ENCODE measurements around the gene GNAQ. TPM values are rescaled to one million over a fixed set of nuclear protein-coding genes. Genes with fewer than 3 reads are reported as not detected.

The GNAQ gene
- polyA plus RNA-seq, 2 of the 4 experiments (the other 2 are of a cell fraction) = 17.9 to 60.0 TPM

- no peak for FAIRE-seq
- Histone ChIP-seq H3K4me3 (no peak overlapping the region), H3K4me1 (peaks cover 34% of the 10 kb centered on the region), H3K27ac (peak overlapping the region in 1 of 2 experiments; percentile 49; a peak in 1 of 6 replicates), H3K4me2 (peak overlapping the region; percentile 38; the same call in 2 of the 3 replicates), H3K9me3 (peaks cover 4% of the 10 kb centered on the region; the same call in 1 of the 3 replicates)
- WGBS (ENCODE audit: missing lambda C conversion rate) = 15% methylated on average over 1 of the region's 1 CpG
- no peak for DNase-seq (ENCODE audit: low read depth in 1 of 2, low spot score in 1 of 2)
- ATAC-seq = no peak
- POLR2A ChIA-PET = no interaction called here
- CTCF ChIA-PET = interaction anchor here (0.8 kb wide), 1 partner anchor 9 kb away, joined by 3 read pairs; no protein-coding TSS in a partner anchor
- TF ChIP-seq EHMT2 (IDR thresholded peaks at IDR 0.05; ENCODE audit: low read depth) (no peak), NR3C1 (IDR thresholded peaks at IDR 0.05) (no peak)
Measured at GRCh38 chr9:77856615-77857014, 175.0 kb downstream of the GNAQ start.

- FAIRE-seq = no peak
- TF ChIP-seq NFE2L2 (conservative IDR thresholded peaks at IDR 0.05; ENCODE audit: low read length) (no peak), CTCF (IDR thresholded peaks at IDR 0.05) (no peak), RARB (CRISPR knock-in tag; IDR thresholded peaks at IDR 0.05) (no peak), BCL3 (IDR thresholded peaks at IDR 0.05) (no peak), CBX2 (IDR thresholded peaks at IDR 0.05; ENCODE audit: borderline replicate concordance, low read depth) (no peak), REST (IDR thresholded peaks at IDR 0.05) (no peak), KDM1A (IDR thresholded peaks at IDR 0.05; ENCODE audit: low read depth) (no peak), HDAC2 (IDR thresholded peaks at IDR 0.05) (no peak), HOXB5 (CRISPR knock-in tag; IDR thresholded peaks at IDR 0.05) (no peak), MAX (IDR thresholded peaks at IDR 0.05) (no peak), ZFP36 (IDR thresholded peaks at IDR 0.05; ENCODE audit: borderline replicate concordance, partially characterized antibody) (no peak), HMGXB4 (CRISPR knock-in tag; IDR thresholded peaks at IDR 0.05; ENCODE audit: borderline replicate concordance) (no peak)
- Histone ChIP-seq H3K9me3 (peaks cover 4% of the 10 kb centered on the region; the same call in 1 of the 3 replicates), H3K4me1 (peaks cover 37% of the 10 kb centered on the region), H3K27ac (no peak overlapping the region), H3K4me3 (no peak overlapping the region), H3K4me2 (no peak overlapping the region)
- ChIA-PET POLR2A (no interaction called here), CTCF (interaction anchor here (1.1 kb wide), 1 partner anchor 13 kb away, joined by 4 read pairs; no protein-coding TSS in a partner anchor)
- no peak for ATAC-seq
- no peak for DNase-seq (ENCODE audit: low read depth in 1 of 2, low spot score in 1 of 2)
- WGBS (ENCODE audit: missing lambda C conversion rate) = 83% methylated on average over 1 of the region's 1 CpG
Measured at GRCh38 chr9:77854916-77855311, 176.7 kb downstream of the GNAQ start.
